Measurements from ENCODE around the gene ADAMTS2. TPM values are rescaled to one million over a fixed set of nuclear protein-coding genes. Genes with fewer than 3 reads are reported as not detected.

Gene ADAMTS2
- total RNA-seq, 1 donor from 2014 or later = not detected

DNA sequence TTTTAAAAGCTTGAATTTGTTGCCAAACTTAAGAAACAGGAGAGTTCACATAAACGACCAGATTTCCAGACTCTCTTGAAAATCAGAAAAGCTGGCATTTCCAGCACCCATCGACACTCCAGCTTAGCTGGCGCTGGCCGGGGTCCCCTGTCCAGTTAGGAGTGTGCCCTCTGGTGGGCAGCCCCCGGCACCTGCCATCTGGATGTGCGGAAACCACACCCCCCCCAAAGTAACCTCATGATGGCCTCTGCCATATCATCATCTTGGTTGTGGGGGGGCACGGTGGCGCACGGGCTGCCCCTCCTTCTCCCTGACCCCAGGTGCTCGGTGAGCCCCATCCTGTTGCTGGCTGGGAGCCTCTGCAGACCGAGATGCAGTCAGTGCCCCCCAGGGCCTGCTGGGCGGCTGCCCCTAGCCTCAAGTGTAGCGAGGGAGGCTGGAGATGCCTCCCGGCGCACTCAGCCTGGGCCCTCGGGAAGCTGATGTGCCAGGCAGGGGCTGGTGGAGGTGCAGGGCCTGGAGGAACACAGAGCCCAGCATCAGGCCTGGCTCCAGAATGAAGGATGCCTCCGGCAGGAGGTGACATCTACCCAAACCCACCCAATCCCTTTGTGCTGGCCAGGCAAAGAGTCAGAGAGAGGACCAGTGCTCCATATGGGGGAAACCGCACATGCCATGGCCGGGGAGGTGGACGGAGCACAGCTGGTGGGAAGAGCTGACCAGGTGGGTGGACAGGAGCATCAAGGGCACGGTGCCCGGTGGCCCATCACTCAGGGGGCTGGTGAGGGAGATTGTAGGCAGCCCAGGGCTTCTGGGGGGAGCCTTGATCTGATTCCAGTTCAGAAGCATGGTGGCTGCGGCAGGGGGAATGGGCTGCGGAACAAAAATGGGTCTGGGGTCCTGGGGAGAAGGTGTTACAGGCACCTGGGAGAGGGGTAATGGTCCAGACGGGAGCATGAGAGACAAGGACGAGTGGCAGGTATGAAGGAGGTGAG lies 70.6 kb downstream of the ADAMTS2 start:
- intact Hi-C loops (cut with micrococcal nuclease) = no loop called here
- no peaks in the 10 kb centered on the region for H3K4me1 Mint-ChIP-seq (ENCODE audit: low read depth)
- no peaks in the 10 kb centered on the region for H3K9me3 Mint-ChIP-seq
- no peak overlapping the region for H3K27ac Mint-ChIP-seq
- H3K27me3 Mint-ChIP-seq (ENCODE audit: low read depth) = no peaks in the 10 kb centered on the region
- DNase-seq (ENCODE audit: low spot score) = no peak
- H3K36me3 Mint-ChIP-seq (ENCODE audit: low read depth) = no peaks in the 10 kb centered on the region
- no peak overlapping the region for H3K4me3 Mint-ChIP-seq (ENCODE audit: low read depth)

DNA sequence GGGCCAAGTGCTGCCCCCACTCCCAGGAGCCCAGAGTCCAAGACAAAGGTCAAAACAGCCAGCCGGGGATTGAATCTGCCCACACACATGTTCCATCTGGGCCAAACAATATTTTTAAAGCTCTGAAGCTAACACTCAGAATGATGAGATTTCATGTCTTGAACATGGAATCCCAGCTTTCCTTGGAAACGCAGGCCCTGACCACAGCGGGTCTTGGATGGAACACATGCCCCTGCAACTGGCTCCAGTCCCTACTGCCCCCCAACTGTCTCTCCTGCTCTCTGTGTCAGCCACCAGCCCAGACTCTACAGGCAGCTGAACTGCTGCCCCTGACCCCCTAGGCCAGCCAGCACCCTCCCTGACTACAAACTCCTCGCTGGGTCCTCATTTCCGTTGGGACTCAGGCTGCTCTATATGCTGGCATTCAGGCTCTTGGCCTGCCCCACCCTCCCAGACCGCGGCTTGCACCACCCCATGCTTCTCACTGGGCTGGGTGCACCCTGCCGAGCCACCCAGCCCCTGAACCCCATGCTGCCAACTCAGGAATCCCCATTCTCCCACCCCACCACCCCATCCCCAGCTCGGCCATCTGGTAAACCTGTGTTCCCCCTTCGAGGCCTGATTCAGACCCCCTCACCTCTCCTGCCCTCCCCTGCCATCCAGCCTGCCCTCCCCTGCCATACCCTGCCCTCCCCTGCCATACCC lies 71.7 kb downstream of the ADAMTS2 start:
- intact Hi-C loops (cut with micrococcal nuclease) = no loop called here
- no peaks in the 10 kb centered on the region for H3K36me3 Mint-ChIP-seq (ENCODE audit: low read depth)
- DNase-seq (ENCODE audit: low spot score) = no peak

DNA sequence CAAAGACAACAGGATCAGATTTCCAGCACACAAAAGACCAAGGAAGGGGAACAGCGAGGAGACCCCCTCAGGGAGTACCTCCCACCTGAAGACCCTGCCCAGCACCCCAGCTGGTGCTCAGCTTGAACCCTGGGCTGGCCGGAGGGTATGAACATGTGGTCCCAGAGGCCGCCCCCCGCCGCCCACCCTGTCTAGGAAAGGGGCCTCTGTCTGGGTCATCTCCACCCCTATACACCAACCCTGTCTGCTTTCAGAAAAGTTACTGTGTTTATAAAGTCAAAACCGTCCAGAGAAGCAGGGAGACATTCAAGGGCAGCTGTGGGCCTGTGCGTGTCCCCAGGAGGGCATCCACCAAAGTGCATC lies 72.2 kb downstream of the ADAMTS2 start:
- no peak for DNase-seq (ENCODE audit: low spot score)
- Mint-ChIP-seq H3K27me3 (ENCODE audit: low read depth) (no peaks in the 10 kb centered on the region), H3K9me3 (no peaks in the 10 kb centered on the region), H3K4me3 (ENCODE audit: low read depth) (no peak overlapping the region), H3K36me3 (ENCODE audit: low read depth) (no peaks in the 10 kb centered on the region), H3K27ac (no peak overlapping the region), H3K4me1 (ENCODE audit: low read depth) (no peaks in the 10 kb centered on the region)
- intact Hi-C loops (cut with micrococcal nuclease) = no loop called here

More for the DNA sequence above, 71.7 kb downstream of the ADAMTS2 start:
- H3K27me3 Mint-ChIP-seq (ENCODE audit: low read depth) = no peaks in the 10 kb centered on the region
- H3K4me1 Mint-ChIP-seq (ENCODE audit: low read depth) = no peaks in the 10 kb centered on the region
- no peak overlapping the region for H3K4me3 Mint-ChIP-seq (ENCODE audit: low read depth)
- no peaks in the 10 kb centered on the region for H3K9me3 Mint-ChIP-seq
- H3K27ac Mint-ChIP-seq = no peak overlapping the region

DNA sequence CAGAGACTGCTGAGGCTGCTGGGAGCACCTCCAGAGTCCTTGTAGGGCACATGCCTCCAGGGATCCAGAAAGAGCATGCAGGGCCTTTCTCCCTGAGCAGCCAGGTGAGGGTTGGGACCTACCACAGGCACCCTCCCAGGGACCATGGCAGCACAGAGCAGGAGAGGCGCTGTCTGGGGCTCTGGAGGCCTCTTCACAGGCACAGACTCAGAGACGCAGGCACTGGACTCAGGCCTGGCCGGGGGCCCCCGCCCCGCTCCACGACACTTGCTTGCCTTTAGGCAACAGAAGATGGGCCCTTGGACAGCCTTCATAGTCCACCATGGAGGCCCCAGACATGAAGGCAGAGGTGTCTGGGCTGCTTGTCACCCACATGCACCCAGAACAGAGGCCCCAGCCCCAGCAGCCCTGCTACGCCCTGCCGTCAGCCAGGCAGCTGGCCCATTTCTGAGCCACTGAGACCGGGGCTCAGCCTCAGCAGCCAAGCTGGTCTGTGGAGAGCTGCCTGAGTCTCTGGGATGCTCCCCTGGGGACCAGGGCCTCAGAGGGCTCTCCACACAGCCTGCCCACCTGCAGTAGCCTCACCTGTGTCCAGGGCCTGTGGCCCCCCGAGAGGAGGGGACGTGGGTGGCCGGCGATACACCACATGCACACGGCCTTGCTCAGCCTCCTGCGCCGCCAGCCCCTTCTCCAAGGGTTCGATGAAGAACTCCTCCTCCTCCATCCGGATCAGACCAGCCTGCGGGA lies 72.8 kb downstream of the ADAMTS2 start:
- Mint-ChIP-seq H3K9me3 (no peaks in the 10 kb centered on the region), H3K4me3 (ENCODE audit: low read depth) (no peak overlapping the region), H3K27me3 (ENCODE audit: low read depth) (no peaks in the 10 kb centered on the region), H3K27ac (no peak overlapping the region), H3K36me3 (ENCODE audit: low read depth) (no peaks in the 10 kb centered on the region), H3K4me1 (ENCODE audit: low read depth) (no peaks in the 10 kb centered on the region)
- intact Hi-C loops (cut with micrococcal nuclease) = no loop called here
- no peak for DNase-seq (ENCODE audit: low spot score)

DNA sequence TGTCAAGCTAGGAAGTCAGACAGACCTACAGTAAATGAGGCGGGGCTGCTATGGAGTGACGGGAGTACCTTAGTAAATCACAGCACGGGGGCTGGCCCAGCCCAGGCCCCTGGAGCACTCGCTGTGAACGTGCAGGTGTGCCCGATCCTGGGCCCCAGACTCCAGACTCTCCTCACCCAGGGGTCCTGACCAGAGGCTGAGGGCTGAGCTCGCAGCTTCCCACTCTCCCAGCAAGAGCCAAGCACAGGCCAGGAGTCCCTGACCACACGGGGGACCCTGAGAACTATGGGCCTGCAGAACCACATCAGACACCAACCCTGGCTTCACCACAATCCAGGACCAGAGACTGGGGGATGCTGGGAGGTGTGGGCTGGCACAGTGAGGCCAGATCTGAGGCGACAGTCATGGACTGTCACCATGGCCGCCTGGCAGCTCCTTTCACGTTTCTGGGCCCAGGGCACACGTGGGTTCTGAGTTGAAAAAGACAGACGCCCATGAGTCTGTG lies 73.4 kb downstream of the ADAMTS2 start:
- DNase-seq (ENCODE audit: low spot score) = no peak
- H3K9me3 Mint-ChIP-seq = no peaks in the 10 kb centered on the region
- intact Hi-C loops (cut with micrococcal nuclease) = no loop called here

DNA sequence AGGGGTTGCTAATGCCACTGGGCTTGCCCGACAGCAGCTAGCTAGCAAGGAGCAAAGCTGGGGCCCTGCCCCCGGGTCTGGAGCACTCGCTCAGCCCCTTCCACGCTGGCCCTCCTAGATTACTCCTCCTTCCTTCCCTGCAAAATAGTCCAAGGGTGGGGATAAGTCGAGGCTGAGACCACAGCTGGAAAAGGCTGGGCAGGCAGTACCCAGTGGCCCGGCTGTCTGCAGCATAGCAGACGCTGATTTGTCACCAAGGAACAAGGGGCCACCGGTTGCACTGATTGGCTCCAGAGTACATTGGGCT lies 73.9 kb downstream of the ADAMTS2 start:
- no peak overlapping the region for H3K27ac Mint-ChIP-seq
- no peaks in the 10 kb centered on the region for H3K9me3 Mint-ChIP-seq
- H3K4me1 Mint-ChIP-seq (ENCODE audit: low read depth) = no peaks in the 10 kb centered on the region
- no peak overlapping the region for H3K4me3 Mint-ChIP-seq (ENCODE audit: low read depth)
- H3K27me3 Mint-ChIP-seq (ENCODE audit: low read depth) = no peaks in the 10 kb centered on the region
- intact Hi-C loops (cut with micrococcal nuclease) = no loop called here
- no peak for DNase-seq (ENCODE audit: low spot score)
- H3K36me3 Mint-ChIP-seq (ENCODE audit: low read depth) = no peaks in the 10 kb centered on the region

More for the DNA sequence above, 73.4 kb downstream of the ADAMTS2 start:
- Mint-ChIP-seq H3K36me3 (ENCODE audit: low read depth) (no peaks in the 10 kb centered on the region), H3K4me3 (ENCODE audit: low read depth) (no peak overlapping the region), H3K27ac (no peak overlapping the region), H3K27me3 (ENCODE audit: low read depth) (no peaks in the 10 kb centered on the region), H3K4me1 (ENCODE audit: low read depth) (no peaks in the 10 kb centered on the region)

DNA sequence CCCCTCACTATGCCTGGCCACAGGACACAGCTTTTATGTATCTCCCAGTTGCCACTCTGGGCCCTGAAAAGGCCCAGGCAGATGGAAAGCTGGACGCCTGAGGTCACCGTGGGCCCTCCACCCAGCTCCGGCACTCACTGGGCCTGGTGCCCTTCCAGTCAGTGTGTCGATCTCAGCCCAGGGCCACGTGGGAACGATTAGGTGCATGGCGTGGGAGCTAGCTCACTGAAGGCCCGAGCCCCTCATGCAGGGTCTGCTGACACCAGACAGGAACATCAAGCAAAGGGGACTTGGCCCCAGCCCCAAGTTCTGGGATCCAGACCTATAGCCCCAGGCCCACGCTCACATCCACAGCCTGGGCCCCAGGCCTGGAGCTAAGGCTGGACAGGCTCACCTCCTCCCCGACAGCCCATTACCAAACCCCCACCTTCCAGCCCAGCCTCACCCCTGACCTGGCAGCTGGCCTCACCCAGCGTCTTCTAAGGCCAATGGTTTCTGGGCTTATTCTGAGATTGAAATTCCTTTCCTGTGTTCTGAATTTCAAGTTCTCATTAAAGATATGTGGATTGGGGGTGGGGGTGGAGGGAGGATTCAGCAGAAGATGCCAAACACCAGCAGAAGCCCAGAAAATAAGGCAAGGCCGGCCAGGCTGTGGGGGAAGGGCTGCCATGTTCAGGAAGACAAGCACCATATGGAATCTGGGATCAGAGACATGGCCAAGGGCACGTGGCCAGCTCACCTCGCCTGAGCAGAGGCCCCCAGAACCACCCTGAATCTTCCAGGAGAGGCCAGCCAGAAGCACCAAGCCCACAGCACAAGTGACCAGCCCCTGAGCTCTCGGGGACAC lies 74.5 kb downstream of the ADAMTS2 start:
- no peak overlapping the region for H3K27ac Mint-ChIP-seq
- intact Hi-C loops (cut with micrococcal nuclease) = no loop called here
- no peaks in the 10 kb centered on the region for H3K27me3 Mint-ChIP-seq (ENCODE audit: low read depth)
- no peak overlapping the region for H3K4me3 Mint-ChIP-seq (ENCODE audit: low read depth)
- H3K4me1 Mint-ChIP-seq (ENCODE audit: low read depth) = no peaks in the 10 kb centered on the region
- H3K9me3 Mint-ChIP-seq = no peaks in the 10 kb centered on the region
- H3K36me3 Mint-ChIP-seq (ENCODE audit: low read depth) = no peaks in the 10 kb centered on the region
- no peak for DNase-seq (ENCODE audit: low spot score)

DNA sequence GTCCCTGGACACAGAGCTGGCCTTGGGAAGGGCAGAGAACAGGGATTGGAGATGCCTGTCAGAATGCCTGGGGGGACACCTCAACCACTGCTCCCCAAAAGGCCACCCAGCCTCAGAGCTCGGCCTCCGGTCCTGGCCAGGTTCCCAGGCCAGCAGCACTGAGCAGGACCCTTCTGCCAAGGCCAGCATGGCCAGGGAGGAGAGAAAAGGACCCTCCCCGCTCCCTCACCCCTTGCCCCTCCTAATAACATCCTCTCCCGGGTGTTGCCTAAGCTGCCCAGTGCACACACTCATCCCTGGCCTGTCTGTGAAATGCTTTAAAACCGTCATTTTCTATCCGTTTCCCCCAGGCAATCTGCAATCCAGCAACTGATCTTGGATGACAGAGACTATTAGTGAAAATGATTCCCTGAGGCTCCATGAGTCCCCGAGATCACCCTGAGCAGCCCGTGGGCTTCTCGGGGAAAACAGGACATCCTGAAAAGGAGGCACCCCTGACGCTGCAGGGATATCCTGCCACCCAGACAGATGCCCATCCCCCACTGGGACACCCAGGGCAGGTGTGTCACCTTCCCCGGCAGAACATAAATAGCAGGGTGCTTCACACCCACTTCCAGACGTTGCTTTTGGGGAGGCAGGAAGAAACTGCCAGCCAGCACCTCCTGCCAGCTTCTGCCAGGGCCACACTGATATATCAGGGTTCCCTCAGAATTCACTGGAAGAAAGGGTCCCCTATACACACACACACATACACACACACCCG lies 75.3 kb downstream of the ADAMTS2 start:
- no peaks in the 10 kb centered on the region for H3K4me1 Mint-ChIP-seq (ENCODE audit: low read depth)
- DNase-seq (ENCODE audit: low spot score) = no peak
- no peaks in the 10 kb centered on the region for H3K36me3 Mint-ChIP-seq (ENCODE audit: low read depth)
- H3K4me3 Mint-ChIP-seq (ENCODE audit: low read depth) = no peak overlapping the region
- no peaks in the 10 kb centered on the region for H3K9me3 Mint-ChIP-seq
- intact Hi-C loops (cut with micrococcal nuclease) = no loop called here
- H3K27me3 Mint-ChIP-seq (ENCODE audit: low read depth) = no peaks in the 10 kb centered on the region
- H3K27ac Mint-ChIP-seq = no peak overlapping the region

DNA sequence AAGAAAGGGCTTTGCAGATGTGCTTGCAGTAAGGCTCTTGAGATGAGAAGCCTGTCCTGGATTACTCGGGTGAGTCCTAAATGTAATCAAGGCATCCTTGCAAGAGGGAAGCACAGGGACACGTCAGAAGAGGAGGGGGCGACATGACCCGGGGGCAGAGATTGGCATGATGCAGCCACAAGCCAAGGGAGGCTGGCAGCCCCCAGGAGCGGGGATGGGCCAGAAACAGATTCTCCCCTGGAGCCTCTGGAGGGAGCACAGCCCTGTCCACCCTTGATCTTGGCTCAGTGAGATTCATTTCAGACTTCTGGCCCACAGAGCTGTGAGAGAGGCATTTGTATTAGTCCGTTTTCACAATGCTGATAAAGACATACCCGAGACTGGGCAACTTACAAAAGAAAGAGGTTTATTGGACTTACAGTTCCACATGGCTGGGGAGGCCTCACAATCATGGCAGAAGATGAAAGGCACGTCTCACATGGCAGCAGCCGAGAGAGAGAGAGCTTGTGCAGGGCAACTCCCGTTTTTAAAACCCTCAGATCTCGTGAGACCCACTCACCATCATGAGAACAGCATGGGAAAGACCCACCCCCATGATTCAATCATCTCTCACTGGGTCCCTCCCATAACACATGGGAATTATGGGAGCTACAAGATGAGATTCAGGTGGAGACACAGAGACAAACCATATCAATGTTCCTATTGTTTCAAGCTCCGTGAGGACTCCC lies 76.1 kb downstream of the ADAMTS2 start:
- no peaks in the 10 kb centered on the region for H3K4me1 Mint-ChIP-seq (ENCODE audit: low read depth)
- no peaks in the 10 kb centered on the region for H3K9me3 Mint-ChIP-seq
- DNase-seq (ENCODE audit: low spot score) = no peak
- H3K27me3 Mint-ChIP-seq (ENCODE audit: low read depth) = no peaks in the 10 kb centered on the region
- intact Hi-C loops (cut with micrococcal nuclease) = no loop called here
- H3K27ac Mint-ChIP-seq = no peak overlapping the region
- H3K36me3 Mint-ChIP-seq (ENCODE audit: low read depth) = no peaks in the 10 kb centered on the region
- H3K4me3 Mint-ChIP-seq (ENCODE audit: low read depth) = no peak overlapping the region

DNA sequence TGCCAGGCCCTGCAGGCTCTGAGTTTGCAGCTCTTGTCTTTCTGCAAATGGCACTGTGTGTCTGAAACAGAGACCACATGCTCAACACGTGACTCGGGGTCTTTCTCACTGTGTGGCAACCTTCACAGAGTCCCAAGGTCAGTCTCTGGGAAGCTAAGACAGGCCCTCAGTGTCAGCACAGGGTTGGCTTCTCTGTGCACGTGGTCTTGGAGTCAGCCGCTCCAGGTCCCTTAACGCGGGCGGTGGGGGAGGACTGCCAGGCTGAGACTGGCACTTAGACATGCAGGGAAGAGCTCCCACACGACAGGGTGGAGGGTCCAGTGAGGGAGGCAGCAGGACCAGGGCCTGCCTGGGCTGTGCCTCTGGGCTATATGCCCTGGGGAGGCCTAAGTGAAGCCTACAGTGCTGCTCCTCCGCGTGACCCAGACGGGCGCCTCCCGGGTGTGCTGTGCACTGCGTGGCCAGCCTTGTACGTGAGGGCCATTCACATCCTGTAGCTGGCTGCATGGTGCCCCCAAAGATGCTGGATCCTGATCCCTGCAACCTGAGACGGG lies 76.8 kb downstream of the ADAMTS2 start:
- Mint-ChIP-seq H3K9me3 (no peaks in the 10 kb centered on the region), H3K4me3 (ENCODE audit: low read depth) (no peak overlapping the region), H3K36me3 (ENCODE audit: low read depth) (no peaks in the 10 kb centered on the region), H3K27ac (no peak overlapping the region), H3K27me3 (ENCODE audit: low read depth) (no peaks in the 10 kb centered on the region), H3K4me1 (ENCODE audit: low read depth) (no peaks in the 10 kb centered on the region)
- intact Hi-C loops (cut with micrococcal nuclease) = no loop called here
- no peak for DNase-seq (ENCODE audit: low spot score)

DNA sequence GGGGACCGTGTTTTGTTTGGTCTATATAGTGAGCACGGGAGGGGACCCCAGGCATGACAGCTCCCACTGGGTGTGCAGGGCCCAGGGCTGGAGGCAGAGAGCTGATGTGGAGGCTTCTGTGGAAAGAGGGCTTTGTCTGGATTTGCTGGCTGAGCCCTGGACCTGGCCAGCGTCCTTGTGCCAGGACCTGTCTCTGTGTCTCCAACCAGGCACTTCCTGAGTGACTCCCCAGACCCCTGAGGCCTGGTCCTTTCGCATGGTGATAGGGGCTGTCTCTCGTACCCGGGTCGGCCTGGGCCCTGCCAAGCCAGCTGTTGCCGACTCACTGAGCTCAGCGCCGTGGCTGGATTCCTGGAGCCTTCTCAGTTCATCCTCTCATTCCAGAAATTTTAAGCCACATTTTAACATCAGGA lies 77.6 kb downstream of the ADAMTS2 start:
- no peaks in the 10 kb centered on the region for H3K36me3 Mint-ChIP-seq (ENCODE audit: low read depth)
- no peak overlapping the region for H3K27ac Mint-ChIP-seq
- intact Hi-C loops (cut with micrococcal nuclease) = no loop called here
- H3K4me1 Mint-ChIP-seq (ENCODE audit: low read depth) = no peaks in the 10 kb centered on the region
- no peak overlapping the region for H3K4me3 Mint-ChIP-seq (ENCODE audit: low read depth)
- H3K27me3 Mint-ChIP-seq (ENCODE audit: low read depth) = no peaks in the 10 kb centered on the region
- H3K9me3 Mint-ChIP-seq = no peaks in the 10 kb centered on the region
- DNase-seq (ENCODE audit: low spot score) = no peak

Measured in activated T-helper 2 cell treated with anti-CD3 and anti-CD28 coated beads, Interferon-gamma antibody, Interleukin-2, Interleukin-4, amounts not matched to agents 10 μg/mL and 5 μg/mL and 100 μg/mL, durations not matched to agents 14 hours and 24 hours and 36 hours (primary cell).